CD14-positive monocyte (primary cell): ENCODE data around the gene THEMIS. TPM values are rescaled to one million over a fixed set of nuclear protein-coding genes. Genes with fewer than 3 reads are reported as not detected.

Experiments used
- DNase-seq, 3 donors: peaks; one replicate each; pipeline ENCODE4 v3.0.0-alpha.2; 2011 to 2022
- H2AFZ ChIP-seq: 2 replicates; pipeline ENCODE4 v1.6.0; 2012; ENCODE audit warnings: mild to moderate bottlenecking, low read depth, low read length, inconsistent platforms; ENCODE audit not compliant: insufficient read depth, poor library complexity, severe bottlenecking
- H3K27ac ChIP-seq, 2 donors: 1 replicate in 1 of 2; 2 replicates in 1 of 2; pipeline ENCODE4 v1.5.1; 2012 to 2013; ENCODE audit warnings: low read length in 2 of 2, control low read depth in 1 of 2, inconsistent platforms in 1 of 2, low read depth in 1 of 2, mild to moderate bottlenecking in 1 of 2
- H3K27me3 ChIP-seq, 2 donors: one replicate each; pipeline versions ENCODE4 v1.6.0 to v1.6.1; 2011 to 2013; ENCODE audit warnings: low read length in 2 of 2; ENCODE audit not compliant: control insufficient read depth in 2 of 2, insufficient read depth in 2 of 2
- H3K36me3 ChIP-seq, 2 donors: replicated peaks in 1 of 2; 1 replicate in 1 of 2; 2 replicates in 1 of 2; pipeline versions ENCODE4 v1.5.1 to v1.6.1; 2012 to 2013; ENCODE audit warnings: low read length in 2 of 2, control low read depth in 1 of 2, inconsistent platforms in 1 of 2, mild to moderate bottlenecking in 1 of 2; ENCODE audit not compliant: insufficient read depth in 2 of 2, control insufficient read depth in 1 of 2
- H3K4me1 ChIP-seq, 2 donors: 1 replicate in 1 of 2; 2 replicates in 1 of 2; pipeline versions ENCODE4 v1.5.1 to v1.6.1; 2012 to 2013; ENCODE audit warnings: low read length in 2 of 2, control low read depth in 1 of 2, inconsistent platforms in 1 of 2, mild to moderate bottlenecking in 1 of 2, moderate library complexity in 1 of 2; ENCODE audit not compliant: insufficient read depth in 2 of 2, control insufficient read depth in 1 of 2
- H3K4me2 ChIP-seq: replicated peaks from 2 replicates; pipeline ENCODE3; 2012; ENCODE audit warnings: low read length, moderate library complexity, mild to moderate bottlenecking; ENCODE audit not compliant: poor library complexity, severe bottlenecking; ENCODE audit errors: extremely low read depth
- H3K4me3 ChIP-seq, 3 experiments: fragments of 200-600 bp in 1 of 3; sonication (generic) in 1 of 3; replicated peaks in 1 of 3; 1 replicate in 2 of 3; 2 replicates in 1 of 3; pipeline ENCODE4 v1.5.1; 2011 to 2013; ENCODE audit warnings: low read length in 3 of 3, mild to moderate bottlenecking in 3 of 3, control low read depth in 2 of 3, low read depth in 2 of 3, inconsistent platforms in 1 of 3, moderate library complexity in 1 of 3
- H3K79me2 ChIP-seq: 2 replicates; pipeline ENCODE4 v1.6.0; 2012; ENCODE audit warnings: mild to moderate bottlenecking, control low read depth, inconsistent platforms, low read length, moderate library complexity; ENCODE audit not compliant: insufficient read depth
- H3K9ac ChIP-seq: 2 replicates; pipeline ENCODE4 v1.6.0; 2017; ENCODE audit warnings: low read length, mild to moderate bottlenecking; ENCODE audit not compliant: insufficient read depth, poor library complexity, severe bottlenecking
- H3K9me3 ChIP-seq, 2 donors: replicated peaks in 1 of 2; 1 replicate in 1 of 2; 2 replicates in 1 of 2; pipeline versions ENCODE4 v1.5.1 to v1.6.1; 2012 to 2013; ENCODE audit warnings: low read length in 2 of 2, control low read depth in 1 of 2; ENCODE audit not compliant: control insufficient read depth in 1 of 2, insufficient read depth in 1 of 2
- H4K20me1 ChIP-seq: 2 replicates; pipeline ENCODE4 v1.6.0; 2012; ENCODE audit warnings: mild to moderate bottlenecking, low read length, control low read depth, moderate library complexity; ENCODE audit not compliant: insufficient read depth
- H3K27ac Mint-ChIP-seq, 7 donors: one replicate each; pipeline ENCODE4 v1.8.0; 2020; ENCODE audit warnings: mild to moderate bottlenecking in 7 of 7, mixed read lengths in 7 of 7, moderate library complexity in 6 of 7, inconsistent platforms in 2 of 7
- H3K27me3 Mint-ChIP-seq, 3 donors: one replicate each; pipeline ENCODE4 v1.8.0; 2021 to 2022; ENCODE audit warnings: low read depth in 3 of 3, mild to moderate bottlenecking in 3 of 3, mixed read lengths in 3 of 3, moderate library complexity in 3 of 3, inconsistent platforms in 1 of 3
- H3K36me3 Mint-ChIP-seq, 2 donors: one replicate each; pipeline ENCODE4 v1.8.0; 2020; ENCODE audit warnings: mixed read lengths in 2 of 2, inconsistent platforms in 1 of 2, mild to moderate bottlenecking in 1 of 2
- H3K4me1 Mint-ChIP-seq: one replicate; pipeline ENCODE4 v1.8.0; 2020; ENCODE audit warnings: mild to moderate bottlenecking, mixed read lengths
- H3K4me3 Mint-ChIP-seq, 2 donors: one replicate each; pipeline ENCODE4 v1.8.0; 2020; ENCODE audit warnings: mild to moderate bottlenecking in 2 of 2, mixed read lengths in 2 of 2, moderate library complexity in 1 of 2
- H3K9me3 Mint-ChIP-seq, 7 donors: one replicate each; pipeline ENCODE4 v1.8.0; 2020 to 2022; ENCODE audit warnings: mixed read lengths in 7 of 7, mild to moderate bottlenecking in 6 of 7, moderate library complexity in 6 of 7, inconsistent platforms in 2 of 7
- CTCF ChIP-seq: fragments of 200-600 bp; IDR thresholded peaks from one replicate; pipeline ENCODE4 v1.8.0; 2022; ENCODE audit warnings: antibody characterized with exemption, mild to moderate bottlenecking
- WGBS: methylation state at CpG from one replicate; pipeline ENCODE4 v1.1.5; 2013; ENCODE audit warnings: missing lambda C conversion rate; ENCODE audit not compliant: insufficient coverage; 5-methylcytosine and 5-hydroxymethylcytosine counted together
- intact Hi-C, 2 donors: fragments of 100-400 bp; cut with micrococcal nuclease; formaldehyde crosslinking; loops; one replicate each; pipeline versions ENCODE4 v1.15.0 to v1.15.1; 2023
- polyA plus RNA-seq, 3 donors: library from polyadenylated mRNA; depleted of rRNA in 1 of 3; unstranded in 2 of 3; stranded (reverse) in 1 of 3; fragments of 300-500 nt in 2 of 3; fragments of >200 nt in 1 of 3; fragmentation: Illumina TruSeq in 2 of 3; gene quantifications; 1 replicate in 2 of 3; 2 replicates in 1 of 3; pipeline ENCODE4 v1.2.3, GENCODE V29; 2012 to 2021

Gene THEMIS
- polyA plus RNA-seq, 3 donors = 0.13 to 0.16 TPM; not detected in 1

GRCh38 chr6:127717384-127717783, 183.5 kb downstream of the THEMIS start:
- no peaks in the 10 kb centered on the region for H3K9me3 Mint-ChIP-seq
- Histone ChIP-seq H3K79me2 (no peaks in the 10 kb centered on the region), H3K27me3 (no peaks in the 10 kb centered on the region), H3K36me3 (no peaks in the 10 kb centered on the region), H3K4me2 (no peak overlapping the region), H3K4me1 (no peaks in the 10 kb centered on the region), H3K4me3 (no peak overlapping the region), H3K9me3 (no peaks in the 10 kb centered on the region), H4K20me1 (no peaks in the 10 kb centered on the region), H2AFZ (no peak overlapping the region), H3K27ac (no peak overlapping the region), H3K9ac (no peak overlapping the region)
- no peak for DNase-seq
- H3K27ac Mint-ChIP-seq = no peak overlapping the region
- H3K4me1 Mint-ChIP-seq = no peaks in the 10 kb centered on the region
- H3K36me3 Mint-ChIP-seq = no peaks in the 10 kb centered on the region
- no peaks in the 10 kb centered on the region for H3K27me3 Mint-ChIP-seq
- no CpG with 5 or more reads among the region's 2 CpGs for WGBS
- intact Hi-C loops = no loop called here
- TF ChIP-seq CTCF = no peak
- no peak overlapping the region for H3K4me3 Mint-ChIP-seq

DNA sequence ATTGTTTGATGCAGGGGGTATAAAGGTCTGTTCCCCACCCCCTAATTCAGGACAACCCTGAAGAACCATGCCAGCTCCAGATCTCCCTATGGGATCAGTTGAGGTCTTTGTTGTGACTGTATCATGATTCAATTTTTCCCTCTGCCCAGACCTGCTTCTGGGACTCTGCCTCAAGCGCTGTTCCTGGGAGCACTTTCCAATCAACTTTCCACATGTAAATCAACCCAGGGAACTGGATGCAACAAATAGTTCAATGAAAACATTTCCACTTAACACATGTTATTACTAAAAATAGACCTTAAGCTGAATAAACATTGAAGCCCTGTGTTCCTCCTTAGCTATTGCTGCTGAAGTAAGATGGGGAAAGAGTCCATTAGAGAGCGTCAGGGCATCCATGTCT, 184.4 kb downstream of the THEMIS start:
- Mint-ChIP-seq H3K36me3 (no peaks in the 10 kb centered on the region), H3K27ac (no peak overlapping the region), H3K4me3 (no peak overlapping the region), H3K9me3 (no peaks in the 10 kb centered on the region), H3K27me3 (no peaks in the 10 kb centered on the region), H3K4me1 (no peaks in the 10 kb centered on the region)
- Histone ChIP-seq H3K4me2 (no peak overlapping the region), H3K36me3 (no peaks in the 10 kb centered on the region), H3K4me1 (no peaks in the 10 kb centered on the region), H3K27ac (no peak overlapping the region), H4K20me1 (no peaks in the 10 kb centered on the region), H3K79me2 (no peaks in the 10 kb centered on the region), H3K27me3 (no peaks in the 10 kb centered on the region), H3K9ac (no peak overlapping the region), H2AFZ (no peak overlapping the region), H3K4me3 (no peak overlapping the region), H3K9me3 (no peaks in the 10 kb centered on the region)
- TF ChIP-seq CTCF = no peak
- no peak for DNase-seq
- intact Hi-C loops = no loop called here
- WGBS = 100% methylated on average over 1 of the region's 2 CpGs
